ENCODE data around the gene SIN3B.

SIN3B gene

GRCh38 chr19:16883522-16883921 lies 54.3 kb downstream of the SIN3B start:
- no peak overlapping the region for H3K9ac ChIP-seq (ENCODE audit: low read length)

GRCh38 chr19:16885166-16885565 lies 56.0 kb downstream of the SIN3B start:
- DNase-seq, result no peak
- no peaks in the 10 kb centered on the region for H3K9me2 ChIP-seq (replicated peaks; ENCODE audit: insufficient read depth, low read length)
- TF ChIP-seq CTCF (IDR thresholded peaks at IDR 0.05; ENCODE audit: low read length), result no peak
- TF ChIP-seq EZH2phosphoT487 (IDR thresholded peaks at IDR 0.05; ENCODE audit: low read length), result no peak
- TF ChIP-seq EZH2 (optimal IDR thresholded peaks at IDR 0.05; ENCODE audit: low read depth, low read length), result no peak

More at GRCh38 chr19:16883522-16883921, 54.3 kb downstream of the SIN3B start:
- Histone ChIP-seq H3K4me2 (ENCODE audit: low read depth, low read length) (peak overlapping the region; percentile 66), H3K79me2 (ENCODE audit: low read length) (no peaks in the 10 kb centered on the region), H3K27me3 (replicated peaks; ENCODE audit: insufficient read depth, low read length) (no peaks in the 10 kb centered on the region), H3K9me3 (replicated peaks; ENCODE audit: insufficient read depth, low read length) (no peaks in the 10 kb centered on the region), H3F3A (ENCODE audit: insufficient read depth, low read length) (peaks cover 7% of the 10 kb centered on the region; the same call in 1 of the 2 replicates), H3K9me2 (replicated peaks; ENCODE audit: insufficient read depth, low read length) (no peaks in the 10 kb centered on the region), H3K4me3 (ENCODE audit: low read length) (no peak overlapping the region), H3K4me1 (ENCODE audit: low read length) (peaks cover 27% of the 10 kb centered on the region), H4K20me1 (ENCODE audit: insufficient read depth, low read length) (no peaks in the 10 kb centered on the region), H3K36me3 (replicated peaks; ENCODE audit: insufficient read depth, low read length) (no peaks in the 10 kb centered on the region), H3K27ac (ENCODE audit: low read length) (peak overlapping the region; percentile 43; the same call in 1 of the 2 replicates), H2AFZ (ENCODE audit: low read length) (no peak overlapping the region; the same call in 1 of the 2 replicates)
- peak; percentile 79 for DNase-seq
- no peak for TF ChIP-seq EZH2 (optimal IDR thresholded peaks at IDR 0.05; ENCODE audit: low read depth, low read length)
- no peak for TF ChIP-seq EZH2phosphoT487 (IDR thresholded peaks at IDR 0.05; ENCODE audit: low read length)
- TF ChIP-seq CTCF (IDR thresholded peaks at IDR 0.05; ENCODE audit: low read length), result no peak

GRCh38 chr19:16886305-16886880 lies 57.2 kb downstream of the SIN3B start:
- no peak overlapping the region for H3K4me2 ChIP-seq (ENCODE audit: low read depth, low read length)

More at GRCh38 chr19:16885166-16885565, 56.0 kb downstream of the SIN3B start:
- no peaks in the 10 kb centered on the region for H3K79me2 ChIP-seq (ENCODE audit: low read length)
- no peak overlapping the region for H3K27ac ChIP-seq (ENCODE audit: low read length)
- H2AFZ ChIP-seq (ENCODE audit: low read length), result no peak overlapping the region
- no peak overlapping the region for H3K4me3 ChIP-seq (ENCODE audit: low read length)
- H3K9ac ChIP-seq (ENCODE audit: low read length), result no peak overlapping the region
- no peaks in the 10 kb centered on the region for H3K36me3 ChIP-seq (replicated peaks; ENCODE audit: insufficient read depth, low read length)
- no peaks in the 10 kb centered on the region for H3K27me3 ChIP-seq (replicated peaks; ENCODE audit: insufficient read depth, low read length)
- peaks cover 40% of the 10 kb centered on the region for H3K4me1 ChIP-seq (ENCODE audit: low read length)
- no peak overlapping the region for H3K4me2 ChIP-seq (ENCODE audit: low read depth, low read length)
- H4K20me1 ChIP-seq (ENCODE audit: insufficient read depth, low read length), result no peaks in the 10 kb centered on the region
- H3F3A ChIP-seq (ENCODE audit: insufficient read depth, low read length), result peaks cover 7% of the 10 kb centered on the region; the same call in 1 of the 2 replicates
- H3K9me3 ChIP-seq (replicated peaks; ENCODE audit: insufficient read depth, low read length), result no peaks in the 10 kb centered on the region

More at GRCh38 chr19:16886305-16886880, 57.2 kb downstream of the SIN3B start:
- H3K27me3 ChIP-seq (replicated peaks; ENCODE audit: insufficient read depth, low read length), result no peaks in the 10 kb centered on the region
- H3K9ac ChIP-seq (ENCODE audit: low read length), result no peak overlapping the region
- H2AFZ ChIP-seq (ENCODE audit: low read length), result no peak overlapping the region
- H3K27ac ChIP-seq (ENCODE audit: low read length), result no peak overlapping the region
- no peaks in the 10 kb centered on the region for H4K20me1 ChIP-seq (ENCODE audit: insufficient read depth, low read length)
- TF ChIP-seq CTCF (IDR thresholded peaks at IDR 0.05; ENCODE audit: low read length) (no peak), EZH2phosphoT487 (IDR thresholded peaks at IDR 0.05; ENCODE audit: low read length) (no peak)
- H3K79me2 ChIP-seq (ENCODE audit: low read length), result no peaks in the 10 kb centered on the region
- no peaks in the 10 kb centered on the region for H3K36me3 ChIP-seq (replicated peaks; ENCODE audit: insufficient read depth, low read length)
- peaks cover 7% of the 10 kb centered on the region; the same call in 1 of the 2 replicates for H3F3A ChIP-seq (ENCODE audit: insufficient read depth, low read length)
- no peak for DNase-seq
- H3K9me3 ChIP-seq (replicated peaks; ENCODE audit: insufficient read depth, low read length), result no peaks in the 10 kb centered on the region
- H3K4me1 ChIP-seq (ENCODE audit: low read length), result peaks cover 40% of the 10 kb centered on the region
- no peaks in the 10 kb centered on the region for H3K9me2 ChIP-seq (replicated peaks; ENCODE audit: insufficient read depth, low read length)
- H3K4me3 ChIP-seq (ENCODE audit: low read length), result no peak overlapping the region
